HG02610 (cell line): ENCODE results near the gene GABARAPL1.

ENCODE experiments used
- ATAC-seq: cut with Tn5 transposase; IDR thresholded peaks from one replicate; pipeline ENCODE4 v1.9.1; 2021; ENCODE audit warnings: mild to moderate bottlenecking, moderate library complexity; ENCODE audit not compliant: unreplicated experiment

The GABARAPL1 gene

DNA sequence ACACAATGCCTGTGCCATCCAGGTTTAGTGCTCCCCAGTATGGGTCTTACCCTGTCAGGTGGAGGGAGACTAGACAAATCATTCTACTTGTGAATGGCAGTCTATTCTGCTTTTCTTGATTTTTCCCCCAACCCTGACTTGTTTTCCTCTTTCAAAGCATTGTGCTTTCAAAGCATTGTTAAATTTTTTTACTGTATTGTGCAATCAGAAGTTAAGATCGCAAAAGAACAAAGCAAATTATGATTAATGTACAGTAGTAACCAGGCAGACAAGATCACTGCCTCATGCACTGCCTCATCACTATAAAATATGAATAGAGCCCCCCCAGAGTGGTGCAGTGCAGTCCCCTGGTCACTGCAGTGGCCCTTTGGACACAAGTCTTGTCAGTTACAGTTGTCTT is 14.1 kb downstream of the GABARAPL1 start:
- no peak for ATAC-seq

DNA sequence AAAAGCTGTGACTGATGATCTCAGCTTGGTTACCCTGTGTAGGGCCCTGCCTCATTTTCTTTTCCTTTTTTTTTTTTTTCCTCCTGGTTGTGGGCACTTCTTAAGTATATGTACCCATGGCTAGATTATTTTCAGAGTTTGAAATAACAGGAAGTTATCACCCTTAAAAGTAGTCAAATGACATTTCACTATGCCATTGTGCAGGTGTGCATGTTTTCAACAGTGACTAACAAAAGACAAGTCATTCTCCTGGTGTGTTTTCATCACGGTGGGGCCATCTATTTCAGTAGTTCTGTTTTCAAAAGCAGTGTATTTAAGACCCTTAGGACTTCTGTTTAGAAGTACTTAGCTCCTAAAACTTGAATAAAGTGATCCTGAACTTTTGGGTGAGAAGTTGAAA is 15.0 kb downstream of the GABARAPL1 start:
- no peak for ATAC-seq

DNA sequence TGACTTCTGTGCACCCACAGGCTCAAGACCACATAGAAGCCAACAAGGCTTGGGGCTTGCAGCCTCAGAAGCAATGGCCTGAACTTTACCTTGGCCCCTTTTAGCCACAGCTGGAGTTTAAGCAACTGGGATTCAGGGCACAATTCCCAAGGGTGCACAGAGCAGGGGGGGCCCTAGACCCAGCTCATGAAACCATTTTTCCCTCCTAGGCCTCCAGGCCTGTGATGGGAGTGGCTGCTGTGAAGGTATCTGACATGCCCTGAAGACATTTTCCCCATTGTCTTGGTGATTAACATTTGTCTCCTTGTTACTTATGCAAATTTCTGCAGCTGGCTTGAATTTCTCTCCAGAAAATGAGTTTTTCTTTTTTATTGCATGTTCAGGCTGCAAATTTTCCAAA is 21.9 kb downstream of the GABARAPL1 start:
- no peak for ATAC-seq

DNA sequence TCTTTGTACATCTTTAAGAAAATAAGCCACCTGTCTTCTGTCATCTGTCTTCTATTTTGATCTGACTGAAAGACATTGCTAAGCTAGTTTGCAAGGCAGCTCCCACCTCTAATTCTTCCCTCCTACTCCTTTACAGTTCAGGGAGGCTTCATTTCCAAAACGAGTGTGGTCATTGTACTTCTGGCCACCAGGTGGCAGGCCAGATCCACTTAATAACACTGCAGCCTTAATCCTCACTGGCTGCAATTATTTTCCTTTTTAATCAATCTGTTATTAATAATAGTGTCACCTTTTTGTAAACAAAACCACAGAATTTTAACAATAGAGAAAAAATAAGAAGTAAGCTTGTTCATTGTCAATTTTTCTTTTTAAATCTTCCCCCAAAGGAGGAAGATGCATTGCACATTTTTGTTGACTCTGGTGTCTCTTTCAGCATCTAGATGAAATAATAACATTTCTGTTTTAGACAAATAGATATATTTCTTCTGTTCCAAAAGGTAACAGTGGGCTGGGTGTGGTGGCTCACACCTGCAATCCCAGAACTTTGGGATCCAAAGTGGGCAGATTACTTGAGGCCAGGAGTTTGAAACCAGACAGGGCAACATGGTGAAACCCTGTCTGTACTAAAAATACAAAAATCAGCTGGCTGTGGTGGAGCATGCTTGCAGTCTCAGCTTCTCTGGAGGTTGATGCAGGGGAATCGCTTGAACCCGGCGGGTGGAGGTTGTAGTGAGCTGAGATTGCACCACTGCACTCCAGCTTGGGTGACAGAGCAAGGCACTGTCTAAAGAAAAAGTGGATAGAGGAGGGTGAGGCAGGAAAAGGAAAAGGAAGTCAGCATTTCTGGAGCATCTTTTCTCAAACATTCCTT is 23.3 kb downstream of the GABARAPL1 start:
- ATAC-seq = no peak

DNA sequence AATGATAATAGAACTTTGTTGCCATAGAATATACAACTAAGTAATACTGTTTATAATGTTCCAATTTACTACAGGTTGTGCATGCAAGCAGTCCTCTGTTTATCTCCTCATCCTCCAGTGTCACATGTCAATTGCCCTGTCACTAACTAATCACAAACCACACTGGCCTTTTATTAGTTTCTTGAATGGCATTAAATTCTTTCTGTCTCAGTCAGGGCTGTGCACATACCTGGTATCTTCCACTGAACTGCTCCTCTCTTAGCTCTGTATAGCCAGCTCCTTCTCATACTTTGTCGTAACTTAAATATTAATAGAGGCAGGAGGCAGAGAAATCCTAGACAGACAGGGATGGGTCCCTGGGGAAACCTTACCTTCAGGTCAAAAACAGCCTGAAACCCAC is 24.0 kb downstream of the GABARAPL1 start:
- ATAC-seq = no peak

DNA sequence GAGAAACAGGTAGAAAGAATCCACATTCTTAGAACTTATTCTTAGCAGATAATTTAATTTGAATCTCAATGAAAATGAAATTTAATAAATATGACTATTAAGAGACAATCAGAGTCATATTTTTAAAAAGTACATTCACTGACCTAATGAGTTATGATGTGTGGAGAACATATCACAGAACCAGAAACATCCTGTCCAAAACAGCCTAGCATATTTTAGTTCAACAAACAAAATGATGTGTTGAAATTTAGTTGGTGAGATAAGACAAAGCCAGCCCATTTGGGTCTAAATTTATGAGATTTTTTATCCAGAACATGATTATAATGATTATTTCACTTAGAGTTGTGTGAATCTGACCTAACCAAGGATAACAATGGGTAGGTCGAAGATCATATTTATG is 25.8 kb downstream of the GABARAPL1 start:
- no peak for ATAC-seq

DNA sequence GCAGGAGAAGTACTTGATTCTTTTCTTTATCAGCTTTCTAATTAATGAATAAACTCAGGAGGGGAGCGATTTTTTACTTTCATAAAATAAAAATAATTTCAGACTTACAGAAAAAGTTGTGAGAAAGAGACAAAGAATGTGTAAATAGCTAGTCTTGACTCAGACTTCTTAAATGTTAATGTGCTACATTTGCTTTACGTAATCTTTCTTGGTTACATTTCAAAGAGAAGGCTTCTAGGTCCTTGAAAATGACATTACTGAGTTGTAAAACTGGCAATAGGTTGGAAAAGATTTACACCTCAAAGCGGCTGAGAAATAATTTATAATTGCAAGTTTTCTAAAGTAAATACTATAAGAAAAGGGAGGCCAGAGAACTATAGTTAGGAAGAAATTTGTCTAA is 28.6 kb downstream of the GABARAPL1 start:
- no peak for ATAC-seq

DNA sequence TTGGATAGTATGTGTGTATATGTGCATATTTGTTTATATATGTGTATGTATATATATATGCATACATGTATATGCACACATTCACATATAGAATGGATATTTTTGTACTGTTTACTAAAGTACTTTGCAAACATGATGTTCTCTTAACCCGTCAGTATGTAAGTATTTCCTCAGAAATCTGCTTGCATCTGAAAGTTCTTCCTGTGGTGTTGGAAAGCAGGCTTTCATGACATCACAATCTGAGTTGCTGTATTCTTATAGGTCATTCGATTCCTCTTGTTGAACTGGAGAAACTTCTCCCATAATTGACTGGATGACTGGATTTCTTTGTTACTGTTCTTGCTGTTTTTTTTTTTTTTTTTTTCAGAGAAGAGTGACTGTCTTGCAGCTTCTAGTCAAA is 29.1 kb downstream of the GABARAPL1 start:
- ATAC-seq = no peak

DNA sequence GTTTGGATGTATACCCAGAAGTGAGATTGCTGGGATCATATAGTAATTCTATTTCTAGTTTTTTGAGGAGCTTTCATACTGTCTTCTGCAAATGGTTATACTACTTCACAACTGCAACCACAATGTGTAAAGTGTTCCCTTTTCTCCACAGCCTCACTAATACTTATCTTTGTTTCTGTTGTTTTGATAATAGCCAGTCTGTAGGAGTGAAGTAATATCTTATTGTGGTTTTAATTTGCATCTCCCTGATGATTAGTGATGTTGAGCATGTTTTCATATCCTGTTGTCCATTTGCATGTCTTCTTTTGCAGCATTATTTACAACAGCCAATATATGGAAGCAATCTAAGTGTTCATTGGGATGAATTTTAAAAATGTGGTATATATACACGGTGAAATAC is 29.9 kb downstream of the GABARAPL1 start:
- no peak for ATAC-seq

DNA sequence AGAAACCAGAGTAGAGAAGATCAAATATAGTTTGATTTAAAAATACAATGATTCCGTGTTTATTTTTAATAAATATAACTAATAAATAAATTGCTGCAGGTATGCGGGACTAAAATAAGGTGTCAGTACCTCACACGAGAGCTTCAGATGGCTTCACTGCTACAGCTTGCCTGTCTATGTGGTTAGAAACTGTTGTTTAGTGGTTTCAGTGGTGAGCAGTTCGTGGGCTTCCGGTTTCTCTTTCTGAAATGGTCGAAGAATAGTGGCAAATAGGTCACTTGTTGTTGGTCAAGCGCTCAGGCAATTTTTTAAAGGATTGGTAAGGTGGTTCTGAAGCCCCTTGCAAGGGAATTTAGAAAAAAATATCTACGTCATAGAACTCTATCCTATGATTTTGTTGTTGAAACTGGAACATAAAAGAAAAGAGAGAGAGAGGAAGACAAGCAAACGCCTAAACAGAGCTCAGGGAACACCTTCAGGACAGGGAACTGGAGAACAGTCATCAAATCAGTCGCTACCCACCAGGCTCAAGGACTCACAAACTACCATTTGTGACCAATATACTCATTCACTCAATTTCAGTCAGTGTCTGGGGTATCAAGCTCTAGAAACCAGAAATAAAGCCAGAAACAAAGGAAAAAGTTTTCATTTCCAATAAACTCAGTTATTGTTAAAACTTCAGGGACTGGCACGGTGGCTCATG is 31.3 kb downstream of the GABARAPL1 start:
- ATAC-seq = peak; percentile 86

DNA sequence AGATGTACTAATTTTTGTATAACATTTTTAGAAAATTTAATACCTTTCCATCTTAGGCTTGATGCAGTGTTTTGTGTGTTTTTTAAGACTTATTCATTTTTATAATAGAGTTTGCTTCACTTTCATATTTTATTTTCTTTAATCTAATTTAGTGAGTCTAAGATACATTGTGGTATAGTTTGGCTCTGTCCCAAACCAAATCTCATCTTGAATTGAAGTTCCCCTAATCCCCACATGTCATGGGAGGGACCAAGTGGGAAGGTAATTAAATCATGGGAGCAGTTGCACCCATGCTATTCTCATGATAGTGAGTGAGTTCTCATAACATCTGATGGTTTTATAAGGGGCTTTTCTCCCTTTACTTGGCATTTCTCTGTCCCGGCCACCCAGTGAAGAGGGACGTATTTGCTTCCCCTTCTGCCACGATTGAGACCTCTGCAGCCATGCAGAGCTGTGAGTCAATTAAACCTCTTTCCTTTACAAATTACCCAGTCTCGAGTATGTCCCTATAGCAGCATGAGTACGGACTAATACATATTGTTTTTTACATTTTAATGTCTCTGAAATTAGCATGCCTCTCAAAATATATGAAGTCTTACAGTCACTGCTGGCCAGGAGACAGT is 34.9 kb downstream of the GABARAPL1 start:
- no peak for ATAC-seq

DNA sequence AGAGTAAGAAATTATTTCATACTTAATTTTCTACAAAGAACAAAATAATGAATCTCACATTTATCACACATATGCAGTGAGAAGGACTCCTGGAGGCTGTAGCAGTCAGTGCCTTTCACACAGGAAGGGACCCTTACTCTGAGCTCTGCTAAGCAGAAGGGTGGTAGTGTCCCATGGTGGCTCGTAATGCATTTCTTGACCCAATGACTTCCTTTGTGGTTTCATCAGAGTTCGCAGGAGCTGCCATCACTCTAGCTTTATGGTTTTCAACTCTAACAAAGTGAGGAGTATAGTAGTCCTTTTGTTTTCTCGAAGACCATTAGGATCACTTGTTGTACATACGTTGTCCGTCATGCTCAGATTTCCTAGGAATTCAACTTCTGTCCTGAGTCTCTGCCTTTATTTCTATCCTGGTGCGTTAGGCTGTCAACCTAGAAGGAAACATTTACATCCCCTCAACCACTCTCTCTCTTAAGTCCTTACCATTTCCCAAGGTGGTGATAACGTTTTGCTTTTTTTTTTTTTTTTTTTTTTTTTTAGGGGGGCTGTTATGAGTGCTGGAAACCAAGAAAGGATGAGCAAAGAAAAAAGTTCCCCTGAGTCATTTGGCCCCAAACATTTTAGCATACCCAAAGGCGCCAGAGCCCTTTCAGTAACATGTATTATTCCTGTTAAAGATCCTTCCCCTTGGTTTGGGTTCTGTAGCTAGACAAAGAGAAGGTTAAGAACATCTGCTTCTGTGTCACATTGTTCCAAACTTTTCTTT is 37.2 kb downstream of the GABARAPL1 start:
- ATAC-seq = no peak

DNA sequence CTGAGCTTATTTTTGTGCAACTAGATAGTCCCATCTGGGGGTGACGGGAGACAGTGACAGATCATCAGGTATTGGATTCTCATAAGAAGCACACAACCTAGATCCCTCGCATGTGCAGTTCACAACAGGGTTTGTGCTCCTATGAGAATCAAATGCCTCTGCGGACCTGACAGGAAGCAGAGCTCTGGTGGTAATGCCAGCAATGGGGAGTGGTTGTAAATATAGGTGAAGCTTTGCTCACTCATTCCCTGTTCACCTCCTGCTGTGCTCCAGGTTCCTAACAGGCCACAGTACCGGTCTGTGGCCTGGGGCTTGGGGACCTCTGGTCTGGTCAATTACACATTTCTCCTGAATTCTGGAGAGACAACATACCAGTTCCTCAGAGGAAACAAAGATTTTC is 39.0 kb downstream of the GABARAPL1 start:
- ATAC-seq = no peak

DNA sequence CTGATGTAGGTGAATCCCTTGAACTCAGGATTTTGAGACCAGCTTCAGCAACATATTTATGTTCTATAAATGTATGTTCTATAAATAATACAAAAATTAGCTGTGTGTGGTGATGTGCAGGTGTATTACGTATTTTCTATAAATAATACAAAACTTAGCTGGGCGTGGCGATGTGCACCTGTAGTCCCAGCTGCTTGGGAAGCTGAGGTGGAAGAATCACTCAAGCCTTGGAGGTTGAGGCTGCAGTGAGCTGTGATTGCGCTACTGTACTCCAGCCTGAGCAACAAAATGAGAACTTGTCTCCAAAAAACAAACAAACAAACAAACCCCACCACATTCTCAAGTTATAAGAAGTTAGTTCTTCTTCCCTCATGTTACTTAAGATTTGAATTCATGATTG is 39.5 kb downstream of the GABARAPL1 start:
- ATAC-seq = no peak

DNA sequence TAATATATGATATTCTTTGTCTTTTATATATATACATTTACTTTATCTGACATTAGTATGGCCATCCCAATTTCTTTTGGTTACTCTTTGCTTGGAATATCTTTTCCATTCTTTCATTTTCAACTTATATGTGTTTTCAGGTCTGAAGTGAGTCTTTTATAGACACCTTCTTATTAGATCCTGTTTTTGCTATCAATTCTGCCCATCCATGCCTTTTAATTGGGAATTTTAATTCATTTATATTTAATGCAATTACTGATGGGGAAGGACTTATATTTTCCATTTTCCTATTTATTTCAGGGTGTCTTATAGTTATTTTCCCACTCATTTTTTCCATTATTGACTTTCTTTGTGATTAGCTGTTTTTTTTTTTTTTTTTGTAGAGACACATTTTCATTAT is 43.4 kb downstream of the GABARAPL1 start:
- no peak for ATAC-seq

DNA sequence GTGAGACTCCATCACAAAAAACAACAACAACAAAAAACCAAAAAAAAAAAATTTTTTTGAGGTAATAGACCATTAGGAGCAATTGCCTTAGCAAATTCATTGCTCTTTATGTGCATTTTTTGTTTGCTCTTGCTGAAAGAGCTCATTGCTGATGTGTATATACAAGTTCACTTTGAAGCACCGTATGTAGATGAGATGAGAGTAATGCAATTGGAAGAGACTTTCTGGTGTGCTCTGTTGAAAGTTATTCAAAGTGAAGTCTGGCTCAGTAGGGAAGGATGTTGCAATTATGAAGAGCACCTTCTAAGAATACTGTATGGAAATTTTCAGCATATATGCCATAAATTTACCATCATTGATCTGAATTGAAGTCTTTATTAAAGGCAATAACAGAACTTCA is 48.2 kb downstream of the GABARAPL1 start:
- ATAC-seq = no peak

DNA sequence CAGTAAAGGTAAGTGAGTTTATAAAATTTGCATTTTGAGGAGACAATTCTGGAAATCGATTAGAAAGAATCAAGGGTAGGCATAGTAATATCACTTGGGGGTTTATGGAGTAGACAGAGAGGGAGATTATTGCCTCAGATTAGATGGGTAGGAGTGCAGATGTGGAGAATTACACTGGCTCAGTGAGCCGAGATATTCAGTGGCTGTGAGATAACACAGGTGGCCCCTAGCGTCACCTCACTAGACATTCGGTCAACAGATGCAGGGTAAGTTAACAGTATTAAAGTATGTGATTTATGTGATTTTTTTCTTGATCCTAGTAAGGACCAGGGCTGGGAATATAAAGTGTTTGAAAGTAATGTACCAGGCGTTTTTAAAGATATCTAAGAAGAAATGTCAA is 55.4 kb downstream of the GABARAPL1 start:
- ATAC-seq = no peak

DNA sequence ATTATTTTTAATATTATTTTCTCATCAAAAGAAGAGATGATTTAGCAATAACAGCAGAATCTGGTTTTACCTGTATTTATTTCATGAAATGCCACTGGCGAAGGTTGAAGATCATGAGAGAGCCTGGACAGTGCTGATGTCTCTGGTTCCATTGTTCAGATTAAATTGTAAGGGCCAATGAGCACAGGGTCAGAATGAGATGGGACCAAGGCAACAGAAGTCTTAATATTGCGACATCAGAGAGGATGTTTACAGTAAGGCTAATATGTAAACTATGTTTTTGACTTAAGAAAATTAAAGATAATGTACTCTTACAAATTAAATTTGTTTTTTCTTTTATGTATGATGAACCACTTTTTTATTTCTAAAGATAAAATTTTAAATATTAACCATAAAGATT is 59.8 kb downstream of the GABARAPL1 start:
- no peak for ATAC-seq
